Astrocyte (in vitro differentiated cells and primary cell): ENCODE results near the gene SLC39A10. TPM values are rescaled to one million over a fixed set of nuclear protein-coding genes. Genes with fewer than 3 reads are reported as not detected.
A peak's percentile ranks its signal among the peaks of the same experiment; 100 is the strongest.

Source experiments
- DNase-seq: peaks from one replicate; pipeline ENCODE4 v3.0.0-alpha.2; 2010; ENCODE audit warnings: low read depth
- FAIRE-seq: peaks from 2 replicates; lab custom pipeline; 2011; peaks lifted over from hg19 to GRCh38; lab: Jason Lieb, UNC
- H2AFZ ChIP-seq: 2 replicates; pipeline ENCODE4 v1.6.0; 2012; ENCODE audit warnings: low read depth, low read length, inconsistent platforms
- H3K27ac ChIP-seq: 2 replicates; pipeline ENCODE4 v1.5.1; 2011; ENCODE audit warnings: low read depth, low read length, inconsistent platforms
- H3K27me3 ChIP-seq: 2 replicates; pipeline ENCODE4 v1.6.0; 2011; ENCODE audit warnings: low read length, inconsistent platforms; ENCODE audit not compliant: insufficient read depth
- H3K36me3 ChIP-seq: 2 replicates; pipeline ENCODE4 v1.5.1; 2011; ENCODE audit warnings: low read length, inconsistent platforms; ENCODE audit not compliant: insufficient read depth
- H3K4me1 ChIP-seq: 2 replicates; pipeline ENCODE4 v1.5.1; 2011; ENCODE audit warnings: low read length, inconsistent platforms; ENCODE audit not compliant: insufficient read depth
- H3K4me2 ChIP-seq: 2 replicates; pipeline ENCODE4 v1.6.0; 2012; ENCODE audit warnings: low read length, inconsistent platforms
- H3K4me3 ChIP-seq: 2 replicates; pipeline ENCODE4 v1.5.1; 2011; ENCODE audit warnings: low read depth, mild to moderate bottlenecking, low read length, inconsistent platforms; ENCODE audit not compliant: insufficient read depth
- H3K79me2 ChIP-seq: 2 replicates; pipeline ENCODE4 v1.6.0; 2012; ENCODE audit warnings: mild to moderate bottlenecking, low read length, inconsistent platforms; ENCODE audit not compliant: insufficient read depth
- H3K9ac ChIP-seq: 2 replicates; pipeline ENCODE4 v1.6.0; 2012; ENCODE audit warnings: mild to moderate bottlenecking, low read length, inconsistent platforms
- H3K9me3 ChIP-seq: 2 replicates; pipeline ENCODE4 v1.5.1; 2012; ENCODE audit warnings: low read depth, mild to moderate bottlenecking, low read length, inconsistent platforms; ENCODE audit not compliant: insufficient read depth
- H4K20me1 ChIP-seq: 2 replicates; pipeline ENCODE4 v1.6.0; 2012; ENCODE audit warnings: low read length, inconsistent platforms; ENCODE audit not compliant: insufficient read depth
- H3K27ac Mint-ChIP-seq: one replicate; pipeline ENCODE4 v1.8.0; 2021; ENCODE audit warnings: mild to moderate bottlenecking, mixed read lengths; ENCODE audit not compliant: unreplicated experiment
- H3K27me3 Mint-ChIP-seq: one replicate; pipeline ENCODE4 v1.8.0; 2021; ENCODE audit warnings: low read depth, mixed read lengths; ENCODE audit not compliant: unreplicated experiment
- H3K36me3 Mint-ChIP-seq: one replicate; pipeline ENCODE4 v1.8.0; 2021; ENCODE audit warnings: low read depth, mixed read lengths; ENCODE audit not compliant: unreplicated experiment
- H3K4me1 Mint-ChIP-seq: one replicate; pipeline ENCODE4 v1.8.0; 2021; ENCODE audit warnings: low read depth, mixed read lengths; ENCODE audit not compliant: unreplicated experiment
- H3K4me3 Mint-ChIP-seq: one replicate; pipeline ENCODE4 v1.8.0; 2021; ENCODE audit warnings: mild to moderate bottlenecking, moderate library complexity, mixed read lengths; ENCODE audit not compliant: unreplicated experiment
- H3K9me3 Mint-ChIP-seq: one replicate; pipeline ENCODE4 v1.8.0; 2021; ENCODE audit warnings: mild to moderate bottlenecking, mixed read lengths; ENCODE audit not compliant: unreplicated experiment
- EZH2 ChIP-seq: IDR thresholded peaks from 2 replicates; pipeline ENCODE4 v1.6.1; 2012; ENCODE audit warnings: mild to moderate bottlenecking, low read length, inconsistent platforms; ENCODE audit not compliant: insufficient read depth
- total RNA-seq: library from RNA; stranded (reverse); gene quantifications from 2 replicates; pipeline ENCODE4 v1.2.1, GENCODE V29; 2021
- TF ChIP-seq, protein P1 (sequence below): IDR thresholded peaks from 2 replicates; pipeline ENCODE4 v1.5.1; 2011; ENCODE audit warnings: low read depth, mild to moderate bottlenecking, inconsistent platforms, low read length, moderate library complexity; ENCODE audit not compliant: insufficient read depth

SLC39A10 gene
- total RNA-seq, 1 donor from 2014 or later: 96.2 TPM

DNA sequence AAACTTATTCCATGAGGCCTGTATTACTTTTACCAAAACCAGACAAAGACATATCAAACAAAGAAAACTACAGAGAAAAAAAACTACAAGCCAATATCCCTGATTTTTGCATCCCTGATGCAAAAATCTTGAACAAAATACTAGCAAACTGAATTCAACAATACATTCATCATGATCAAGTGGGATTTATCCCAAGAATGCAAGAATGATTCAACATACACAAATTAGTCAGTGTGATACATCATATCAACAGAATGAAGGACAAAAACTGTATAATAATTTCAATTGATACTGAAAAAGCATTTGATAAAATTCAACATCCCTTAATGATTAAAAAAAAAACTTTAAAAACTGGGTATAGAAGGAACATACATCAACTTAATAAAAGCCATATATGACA is 106.8 kb downstream of the SLC39A10 start:
- H3K4me3 ChIP-seq: no peak overlapping the region
- no peaks in the 10 kb centered on the region for H3K9me3 ChIP-seq
- H3K4me1 ChIP-seq: no peaks in the 10 kb centered on the region
- no peaks in the 10 kb centered on the region for H3K27me3 ChIP-seq
- H3K79me2 ChIP-seq: no peaks in the 10 kb centered on the region
- no peak overlapping the region for H3K27ac ChIP-seq
- no peaks in the 10 kb centered on the region for H3K4me1 Mint-ChIP-seq
- no peaks in the 10 kb centered on the region for H3K36me3 ChIP-seq
- DNase-seq: no peak
- H3K9ac ChIP-seq: no peak overlapping the region
- H3K4me2 ChIP-seq: no peak overlapping the region
- no peak overlapping the region for H2AFZ ChIP-seq
- no peaks in the 10 kb centered on the region for H3K27me3 Mint-ChIP-seq
- TF ChIP-seq EZH2: no peak
- TF ChIP-seq, protein P1, sequence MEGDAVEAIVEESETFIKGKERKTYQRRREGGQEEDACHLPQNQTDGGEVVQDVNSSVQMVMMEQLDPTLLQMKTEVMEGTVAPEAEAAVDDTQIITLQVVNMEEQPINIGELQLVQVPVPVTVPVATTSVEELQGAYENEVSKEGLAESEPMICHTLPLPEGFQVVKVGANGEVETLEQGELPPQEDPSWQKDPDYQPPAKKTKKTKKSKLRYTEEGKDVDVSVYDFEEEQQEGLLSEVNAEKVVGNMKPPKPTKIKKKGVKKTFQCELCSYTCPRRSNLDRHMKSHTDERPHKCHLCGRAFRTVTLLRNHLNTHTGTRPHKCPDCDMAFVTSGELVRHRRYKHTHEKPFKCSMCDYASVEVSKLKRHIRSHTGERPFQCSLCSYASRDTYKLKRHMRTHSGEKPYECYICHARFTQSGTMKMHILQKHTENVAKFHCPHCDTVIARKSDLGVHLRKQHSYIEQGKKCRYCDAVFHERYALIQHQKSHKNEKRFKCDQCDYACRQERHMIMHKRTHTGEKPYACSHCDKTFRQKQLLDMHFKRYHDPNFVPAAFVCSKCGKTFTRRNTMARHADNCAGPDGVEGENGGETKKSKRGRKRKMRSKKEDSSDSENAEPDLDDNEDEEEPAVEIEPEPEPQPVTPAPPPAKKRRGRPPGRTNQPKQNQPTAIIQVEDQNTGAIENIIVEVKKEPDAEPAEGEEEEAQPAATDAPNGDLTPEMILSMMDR: no peak
- no peak overlapping the region for H3K4me3 Mint-ChIP-seq
- no peaks in the 10 kb centered on the region for H4K20me1 ChIP-seq
- FAIRE-seq: no peak
- H3K9me3 Mint-ChIP-seq: peaks cover 2% of the 10 kb centered on the region
- no peaks in the 10 kb centered on the region for H3K36me3 Mint-ChIP-seq
- no peak overlapping the region for H3K27ac Mint-ChIP-seq

DNA sequence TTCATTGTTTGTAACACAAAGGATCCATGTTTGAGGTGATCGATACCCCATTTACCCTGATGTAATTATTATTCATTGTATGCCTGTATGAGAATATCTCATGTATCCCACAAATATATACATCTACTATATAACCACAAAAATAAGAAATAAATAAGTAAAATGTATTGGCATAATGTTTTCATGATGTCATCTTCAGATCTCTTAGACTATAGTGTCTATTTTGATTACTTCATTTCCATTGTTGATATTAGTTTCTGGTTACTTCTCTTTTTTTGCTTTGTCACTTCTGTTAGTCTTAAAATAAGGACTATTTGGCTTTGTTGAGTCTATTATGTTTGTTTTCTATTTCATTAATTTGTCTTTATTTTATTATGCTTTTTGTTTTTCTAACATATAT is 109.7 kb downstream of the SLC39A10 start:
- no peaks in the 10 kb centered on the region for H3K79me2 ChIP-seq
- H3K4me1 ChIP-seq: no peaks in the 10 kb centered on the region
- Mint-ChIP-seq H3K36me3 (no peaks in the 10 kb centered on the region), H3K9me3 (peaks cover 2% of the 10 kb centered on the region), H3K4me1 (no peaks in the 10 kb centered on the region), H3K27ac (no peak overlapping the region), H3K4me3 (no peak overlapping the region), H3K27me3 (no peaks in the 10 kb centered on the region)
- no peaks in the 10 kb centered on the region for H3K27me3 ChIP-seq
- H3K36me3 ChIP-seq: no peaks in the 10 kb centered on the region
- H4K20me1 ChIP-seq: no peaks in the 10 kb centered on the region
- H3K27ac ChIP-seq: no peak overlapping the region
- no peak overlapping the region for H3K4me2 ChIP-seq
- no peak overlapping the region for H3K4me3 ChIP-seq
- H3K9me3 ChIP-seq: no peaks in the 10 kb centered on the region
- FAIRE-seq (no peak), DNase-seq (no peak)
- no peak overlapping the region for H2AFZ ChIP-seq
- no peak for TF ChIP-seq EZH2
- TF ChIP-seq, protein P1: no peak
- H3K9ac ChIP-seq: no peak overlapping the region

DNA sequence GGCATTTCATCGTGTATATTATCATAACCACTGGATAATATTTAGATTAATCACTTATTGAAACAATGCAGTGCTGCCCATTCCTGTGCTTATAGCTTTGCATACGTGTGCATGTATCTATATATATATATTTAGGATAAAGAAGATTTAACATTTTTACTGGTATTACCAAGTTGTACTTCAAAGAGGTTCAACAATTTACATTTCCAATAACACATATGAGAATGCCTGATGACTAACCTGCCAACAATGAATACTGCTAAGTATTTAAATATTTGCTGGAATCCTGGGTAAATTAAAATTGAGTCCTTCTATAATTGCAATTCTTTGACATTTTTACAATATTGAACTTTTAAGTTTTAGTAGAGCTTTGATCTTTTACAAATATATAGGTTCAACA is 111.4 kb downstream of the SLC39A10 start:
- FAIRE-seq: no peak
- TF ChIP-seq, protein P1: no peak
- TF ChIP-seq EZH2: no peak
- no peaks in the 10 kb centered on the region for H3K27me3 Mint-ChIP-seq

More for the DNA sequence above, 111.4 kb downstream of the SLC39A10 start:
- no peak overlapping the region for H3K27ac ChIP-seq
- no peaks in the 10 kb centered on the region for H3K4me1 ChIP-seq
- Mint-ChIP-seq H3K4me3 (no peak overlapping the region), H3K4me1 (no peaks in the 10 kb centered on the region), H3K36me3 (no peaks in the 10 kb centered on the region), H3K27ac (no peak overlapping the region), H3K9me3 (peaks cover 2% of the 10 kb centered on the region)
- peak; percentile 10 for DNase-seq
- no peak overlapping the region for H3K4me3 ChIP-seq
- no peak overlapping the region for H3K4me2 ChIP-seq
- no peaks in the 10 kb centered on the region for H3K79me2 ChIP-seq
- no peaks in the 10 kb centered on the region for H4K20me1 ChIP-seq
- H3K27me3 ChIP-seq: no peaks in the 10 kb centered on the region
- H3K9me3 ChIP-seq: no peaks in the 10 kb centered on the region
- no peak overlapping the region for H3K9ac ChIP-seq
- no peak overlapping the region for H2AFZ ChIP-seq
- H3K36me3 ChIP-seq: no peaks in the 10 kb centered on the region
